CD4-positive, alpha-beta T cell (primary cell): Measurements from ENCODE around the gene CPLANE2. TPM values are rescaled to one million over a fixed set of nuclear protein-coding genes. Genes with fewer than 3 reads are reported as not detected.
"Not testable (repeated sequence)": the region's sequence is repeated elsewhere in the genome, so short reads cannot be mapped to it uniquely, and the experiment has no call there.

Experiments
- ATAC-seq: fragments of 200-7000 bp; cut with Tn5 transposase; one replicate; pipeline ENCODE4 v1.10.0; 2022; ENCODE audit warnings: mild to moderate bottlenecking; ENCODE audit not compliant: poor library complexity
- CTCF ChIA-PET: fragments of 350-600 bp; sonication (Branson Sonifier 250); formaldehyde crosslinking; loops from one replicate; lab custom pipeline; 2021; ENCODE audit warnings: antibody characterized with exemption, inconsistent platforms; lab: Charles Lee
- POLR2A ChIA-PET: fragments of 350-600 bp; sonication (Branson Sonifier 250); formaldehyde crosslinking; loops from one replicate; lab custom pipeline; 2021; ENCODE audit warnings: antibody characterized with exemption, inconsistent platforms; lab: Charles Lee
- DNase-seq, 14 experiments: peaks; one replicate each; pipeline ENCODE4 v3.0.0-alpha.2; 2013 to 2020; ENCODE audit warnings: mixed read lengths in 2 of 14
- H3K27ac ChIP-seq, 2 donors: one replicate each; pipeline versions ENCODE4 v1.5.1 to v1.7.0; 2013; ENCODE audit warnings: low read length in 2 of 2, low read depth in 1 of 2, mild to moderate bottlenecking in 1 of 2
- H3K27me3 ChIP-seq, 2 experiments: 1 replicate in 1 of 2; 2 replicates in 1 of 2; pipeline versions ENCODE4 v1.6.1 to v1.7.0; 2013; ENCODE audit warnings: low read length in 2 of 2, control low read depth in 1 of 2, mild to moderate bottlenecking in 1 of 2, moderate library complexity in 1 of 2; ENCODE audit not compliant: insufficient read depth in 2 of 2, control insufficient read depth in 1 of 2
- H3K36me3 ChIP-seq: one replicate; pipeline ENCODE4 v1.6.1; 2013; ENCODE audit warnings: low read length, control low read depth; ENCODE audit not compliant: insufficient read depth
- H3K4me1 ChIP-seq: one replicate; pipeline ENCODE4 v1.6.1; 2013; ENCODE audit warnings: low read length, control low read depth; ENCODE audit not compliant: insufficient read depth
- H3K4me3 ChIP-seq: one replicate; pipeline ENCODE4 v1.5.1; 2013; ENCODE audit warnings: mild to moderate bottlenecking, low read length, moderate library complexity
- H3K9me3 ChIP-seq, 2 experiments: 1 replicate in 1 of 2; 2 replicates in 1 of 2; pipeline versions ENCODE4 v1.6.1 to v1.7.0; 2013; ENCODE audit warnings: low read length in 2 of 2, mild to moderate bottlenecking in 2 of 2, control low read depth in 1 of 2, moderate library complexity in 1 of 2; ENCODE audit not compliant: control insufficient read depth in 1 of 2, insufficient read depth in 1 of 2
- H3K27ac Mint-ChIP-seq: one replicate; pipeline ENCODE4 v1.8.0; 2020; ENCODE audit warnings: mixed read lengths
- H3K27me3 Mint-ChIP-seq: one replicate; pipeline ENCODE4 v1.8.0; 2021; ENCODE audit warnings: mixed read lengths
- H3K36me3 Mint-ChIP-seq: one replicate; pipeline ENCODE4 v1.8.0; 2021; ENCODE audit warnings: low read depth, mixed read lengths
- H3K4me1 Mint-ChIP-seq: one replicate; pipeline ENCODE4 v1.8.0; 2021; ENCODE audit warnings: low read depth, mixed read lengths
- H3K4me3 Mint-ChIP-seq: one replicate; pipeline ENCODE4 v1.8.0; 2020; ENCODE audit warnings: mild to moderate bottlenecking, mixed read lengths
- H3K9me3 Mint-ChIP-seq: one replicate; pipeline ENCODE4 v1.8.0; 2020; ENCODE audit warnings: mixed read lengths
- intact Hi-C, 2 experiments: fragments of 100-400 bp; cut with DNase I in 1 of 2; cut with micrococcal nuclease in 1 of 2; formaldehyde crosslinking; loops; one replicate each; pipeline versions ENCODE4 v1.15.1 to v1.9.0; 2023 to 2025; cut with DNase I, micrococcal nuclease
- total RNA-seq, 174 experiments: library from RNA in 2 of 174; stranded (reverse) in 2 of 174; gene quantifications; one replicate each; pipeline ENCODE4 v1.2.3 and lab custom pipeline; 2021 to 2026
- TF ChIP-seq, protein P1 (sequence below): fragments of 200-600 bp; IDR thresholded peaks from one replicate; pipeline ENCODE4 v1.8.0; 2022; ENCODE audit warnings: antibody characterized with exemption, mild to moderate bottlenecking

CPLANE2 gene
- total RNA-seq, 2 experiments from 2014 or later = 5.3 to 8.4 TPM

DNA sequence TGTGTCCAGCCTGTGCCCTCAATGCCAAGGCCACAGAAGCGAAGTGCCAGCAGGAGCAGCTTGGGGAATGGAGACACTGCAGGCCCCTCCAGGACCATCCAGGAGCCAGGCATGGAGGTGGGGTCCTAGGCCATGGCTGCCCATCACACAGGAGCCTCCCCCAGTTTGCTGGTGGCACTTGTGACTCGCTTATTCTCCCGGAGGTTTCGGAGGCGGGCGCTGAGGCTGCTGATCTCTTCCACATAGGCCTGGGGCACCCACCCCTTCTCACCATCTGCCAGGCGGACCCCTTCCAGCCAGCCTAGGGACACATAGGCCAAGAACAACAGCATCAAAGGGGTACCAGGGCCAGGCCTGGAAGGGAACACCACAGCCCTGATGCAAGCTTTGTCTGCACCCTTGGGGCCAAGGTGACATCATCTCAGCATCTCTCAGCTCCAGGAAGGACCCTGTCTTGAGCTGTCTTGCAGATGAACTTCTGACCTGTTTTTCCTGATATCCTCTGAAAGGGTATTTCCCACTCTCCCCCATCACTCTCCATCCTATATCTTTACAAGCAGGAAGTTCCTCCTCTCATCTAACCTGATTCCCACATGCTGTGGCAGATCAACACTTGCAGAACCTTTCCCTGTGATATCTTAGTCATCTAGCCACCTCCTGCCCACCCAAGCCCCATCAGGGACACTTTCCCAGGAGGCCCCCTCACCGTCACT, 38.4 kb downstream of the CPLANE2 start:
- H3K9me3 Mint-ChIP-seq = no peaks in the 10 kb centered on the region
- Histone ChIP-seq H3K27ac (no peak overlapping the region), H3K4me1 (no peaks in the 10 kb centered on the region), H3K4me3 (no peak overlapping the region), H3K27me3 (no peaks in the 10 kb centered on the region), H3K36me3 (peaks cover 22% of the 10 kb centered on the region), H3K9me3 (no peaks in the 10 kb centered on the region)
- no peak overlapping the region for H3K27ac Mint-ChIP-seq
- ChIA-PET CTCF (no interaction called here), POLR2A (no interaction called here)
- peaks cover 27% of the 10 kb centered on the region for H3K36me3 Mint-ChIP-seq
- no peak overlapping the region for H3K4me3 Mint-ChIP-seq
- intact Hi-C loops = no loop called here
- no peaks in the 10 kb centered on the region for H3K27me3 Mint-ChIP-seq
- TF ChIP-seq, protein P1, sequence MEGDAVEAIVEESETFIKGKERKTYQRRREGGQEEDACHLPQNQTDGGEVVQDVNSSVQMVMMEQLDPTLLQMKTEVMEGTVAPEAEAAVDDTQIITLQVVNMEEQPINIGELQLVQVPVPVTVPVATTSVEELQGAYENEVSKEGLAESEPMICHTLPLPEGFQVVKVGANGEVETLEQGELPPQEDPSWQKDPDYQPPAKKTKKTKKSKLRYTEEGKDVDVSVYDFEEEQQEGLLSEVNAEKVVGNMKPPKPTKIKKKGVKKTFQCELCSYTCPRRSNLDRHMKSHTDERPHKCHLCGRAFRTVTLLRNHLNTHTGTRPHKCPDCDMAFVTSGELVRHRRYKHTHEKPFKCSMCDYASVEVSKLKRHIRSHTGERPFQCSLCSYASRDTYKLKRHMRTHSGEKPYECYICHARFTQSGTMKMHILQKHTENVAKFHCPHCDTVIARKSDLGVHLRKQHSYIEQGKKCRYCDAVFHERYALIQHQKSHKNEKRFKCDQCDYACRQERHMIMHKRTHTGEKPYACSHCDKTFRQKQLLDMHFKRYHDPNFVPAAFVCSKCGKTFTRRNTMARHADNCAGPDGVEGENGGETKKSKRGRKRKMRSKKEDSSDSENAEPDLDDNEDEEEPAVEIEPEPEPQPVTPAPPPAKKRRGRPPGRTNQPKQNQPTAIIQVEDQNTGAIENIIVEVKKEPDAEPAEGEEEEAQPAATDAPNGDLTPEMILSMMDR = no peak
- H3K4me1 Mint-ChIP-seq = no peaks in the 10 kb centered on the region
- DNase-seq = no peak
- ATAC-seq = no peak

- H3K36me3 Mint-ChIP-seq = peaks cover 17% of the 10 kb centered on the region
- peaks cover 15% of the 10 kb centered on the region for H3K36me3 ChIP-seq
Measured at GRCh38 chr1:16196874-16197273, 40.1 kb downstream of the CPLANE2 start.

GRCh38 chr1:16196139-16196538, 40.8 kb downstream of the CPLANE2 start:
- H3K27ac ChIP-seq, H3K4me1 Mint-ChIP-seq, H3K4me3 ChIP-seq, H3K4me1 ChIP-seq, H3K27ac Mint-ChIP-seq, POLR2A ChIA-PET, intact Hi-C loops, ATAC-seq, H3K27me3 Mint-ChIP-seq, H3K9me3 Mint-ChIP-seq, H3K36me3 ChIP-seq, H3K9me3 ChIP-seq, H3K4me3 Mint-ChIP-seq, H3K27me3 ChIP-seq, CTCF ChIA-PET, DNase-seq: not testable (repeated sequence)
- H3K36me3 Mint-ChIP-seq = peaks cover 12% of the 10 kb centered on the region

More at GRCh38 chr1:16196874-16197273, 40.1 kb downstream of the CPLANE2 start:
- Histone ChIP-seq H3K9me3 (no peaks in the 10 kb centered on the region), H3K4me3 (no peak overlapping the region), H3K27ac (no peak overlapping the region), H3K4me1 (no peaks in the 10 kb centered on the region), H3K27me3 (no peaks in the 10 kb centered on the region)
- Mint-ChIP-seq H3K4me1 (no peaks in the 10 kb centered on the region), H3K9me3 (no peaks in the 10 kb centered on the region), H3K27ac (no peak overlapping the region), H3K4me3 (no peak overlapping the region), H3K27me3 (no peaks in the 10 kb centered on the region)
- ATAC-seq (no peak), DNase-seq (no peak)
- TF ChIP-seq, protein P1 = no peak
- intact Hi-C loops = no loop called here
- POLR2A ChIA-PET = no interaction called here
- CTCF ChIA-PET = no interaction called here

DNA sequence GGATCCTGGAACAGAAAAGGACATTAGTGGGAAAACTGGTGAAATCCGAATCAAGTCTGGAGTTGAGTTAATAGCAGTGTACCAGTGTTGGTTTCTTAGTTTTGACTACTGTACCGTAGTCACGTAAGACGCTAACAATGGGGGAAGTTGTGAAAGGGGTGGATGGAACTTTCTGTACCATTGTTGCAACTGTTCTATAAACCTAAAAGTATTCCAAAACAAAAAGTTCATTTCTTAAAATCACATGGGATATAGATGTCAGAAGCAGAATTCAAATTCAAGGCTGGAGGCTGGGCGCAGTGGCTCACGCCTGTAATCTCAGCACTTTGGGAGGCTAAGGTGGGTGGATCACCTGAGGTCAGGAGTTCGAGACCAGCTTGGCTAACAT, 41.5 kb downstream of the CPLANE2 start:
- no peaks in the 10 kb centered on the region for H3K4me1 Mint-ChIP-seq
- Histone ChIP-seq H3K4me1 (no peaks in the 10 kb centered on the region), H3K4me3 (no peak overlapping the region), H3K27me3 (no peaks in the 10 kb centered on the region), H3K9me3 (no peaks in the 10 kb centered on the region), H3K27ac (no peak overlapping the region), H3K36me3 (peaks cover 9% of the 10 kb centered on the region)
- TF ChIP-seq, protein P1 = no peak
- intact Hi-C loops = no loop called here
- no peak for DNase-seq
- POLR2A ChIA-PET = no interaction called here
- H3K27ac Mint-ChIP-seq = no peak overlapping the region
- no peaks in the 10 kb centered on the region for H3K9me3 Mint-ChIP-seq
- no peak overlapping the region for H3K4me3 Mint-ChIP-seq
- no peaks in the 10 kb centered on the region for H3K27me3 Mint-ChIP-seq
- CTCF ChIA-PET = no interaction called here
- peaks cover 11% of the 10 kb centered on the region for H3K36me3 Mint-ChIP-seq
- ATAC-seq = no peak
